H1 (cell line): ENCODE measurements around the gene CNOT3. TPM values are rescaled to one million over a fixed set of nuclear protein-coding genes. Genes with fewer than 3 reads are reported as not detected.

ENCODE experiments used
- CTBP2 ChIP-seq: IDR thresholded peaks from 2 replicates; pipeline ENCODE4 v1.7.0; 2011; ENCODE audit warnings: borderline replicate concordance, mild to moderate bottlenecking, moderate library complexity, mixed read lengths, low read length; ENCODE audit not compliant: insufficient read depth, insufficient read length
- YY1 ChIP-seq: IDR thresholded peaks from 2 replicates; pipeline ENCODE4 v1.6.1; 2011; ENCODE audit warnings: low read depth, mild to moderate bottlenecking, low read length
- polyA plus RNA-seq, 7 experiments: library from polyadenylated mRNA; depleted of rRNA in 3 of 7; stranded (reverse) in 5 of 7; unstranded in 2 of 7; fragments of >200 nt in 5 of 7; fragments of 200-250 nt in 2 of 7; gene quantifications; 1 replicate in 5 of 7; 2 replicates in 1 of 7; 4 replicates in 1 of 7; pipeline versions ENCODE4 v1.2.1 to v1.2.3, GENCODE V29; 2011 to 2013; ENCODE audit warnings: missing spikeins in 2 of 7, mixed read lengths in 2 of 7
- total RNA-seq: library from RNA; stranded (reverse); fragmentation: NEBNext Ultra II Directional; extraction: Animal tissue kit (Norgen Biotek cat#: 25700); gene quantifications from 2 replicates; pipeline ENCODE4 v1.2.1, GENCODE V29; 2021
- TF ChIP-seq, protein P1 (sequence below): fragments of 300-600 bp; sonication (generic); IDR thresholded peaks from 2 replicates; pipeline ENCODE4 v1.7.1; 2012; ENCODE audit warnings: low read length, moderate library complexity, mild to moderate bottlenecking, inconsistent platforms; ENCODE audit not compliant: insufficient replicate concordance

The CNOT3 gene
- total and polyA plus RNA-seq, 2 of the 8 experiments (the other 6 are each of a cell fraction or from before 2014, with no cell fraction given): 21.2 to 86.4 TPM

DNA sequence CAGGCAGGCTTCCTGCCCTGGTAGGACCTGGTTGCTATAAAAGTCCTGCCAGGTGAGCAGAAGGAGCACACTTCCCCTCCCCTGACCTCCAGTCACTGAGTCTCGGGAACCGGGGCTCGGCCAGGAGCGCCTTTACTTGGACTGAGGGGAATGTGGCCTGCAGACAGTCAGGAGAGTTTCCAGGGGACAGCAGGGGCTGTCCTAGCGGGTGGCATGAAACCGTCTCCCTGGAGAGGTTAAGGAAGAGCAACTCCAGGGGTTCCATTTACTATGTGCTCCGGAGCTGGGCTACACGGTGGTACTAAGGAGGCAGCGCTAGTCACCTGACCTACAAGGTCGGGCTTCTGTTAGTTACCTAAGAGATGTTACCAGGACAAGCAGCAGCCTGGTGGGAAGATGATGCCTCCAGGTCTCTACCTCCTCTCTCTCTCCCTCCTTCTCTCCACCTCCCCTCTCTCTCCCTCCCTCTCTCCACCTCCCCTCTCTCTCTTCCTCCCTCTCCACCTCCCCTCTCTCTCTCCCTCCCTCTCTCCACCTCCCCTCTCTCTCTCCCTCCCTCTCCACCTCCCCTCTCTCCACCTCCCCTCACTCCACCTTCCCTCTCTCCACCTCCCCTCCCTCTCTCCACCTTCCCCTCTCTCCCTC, 4.1 kb upstream of the CNOT3 start (continued):
- TF ChIP-seq, protein P1, sequence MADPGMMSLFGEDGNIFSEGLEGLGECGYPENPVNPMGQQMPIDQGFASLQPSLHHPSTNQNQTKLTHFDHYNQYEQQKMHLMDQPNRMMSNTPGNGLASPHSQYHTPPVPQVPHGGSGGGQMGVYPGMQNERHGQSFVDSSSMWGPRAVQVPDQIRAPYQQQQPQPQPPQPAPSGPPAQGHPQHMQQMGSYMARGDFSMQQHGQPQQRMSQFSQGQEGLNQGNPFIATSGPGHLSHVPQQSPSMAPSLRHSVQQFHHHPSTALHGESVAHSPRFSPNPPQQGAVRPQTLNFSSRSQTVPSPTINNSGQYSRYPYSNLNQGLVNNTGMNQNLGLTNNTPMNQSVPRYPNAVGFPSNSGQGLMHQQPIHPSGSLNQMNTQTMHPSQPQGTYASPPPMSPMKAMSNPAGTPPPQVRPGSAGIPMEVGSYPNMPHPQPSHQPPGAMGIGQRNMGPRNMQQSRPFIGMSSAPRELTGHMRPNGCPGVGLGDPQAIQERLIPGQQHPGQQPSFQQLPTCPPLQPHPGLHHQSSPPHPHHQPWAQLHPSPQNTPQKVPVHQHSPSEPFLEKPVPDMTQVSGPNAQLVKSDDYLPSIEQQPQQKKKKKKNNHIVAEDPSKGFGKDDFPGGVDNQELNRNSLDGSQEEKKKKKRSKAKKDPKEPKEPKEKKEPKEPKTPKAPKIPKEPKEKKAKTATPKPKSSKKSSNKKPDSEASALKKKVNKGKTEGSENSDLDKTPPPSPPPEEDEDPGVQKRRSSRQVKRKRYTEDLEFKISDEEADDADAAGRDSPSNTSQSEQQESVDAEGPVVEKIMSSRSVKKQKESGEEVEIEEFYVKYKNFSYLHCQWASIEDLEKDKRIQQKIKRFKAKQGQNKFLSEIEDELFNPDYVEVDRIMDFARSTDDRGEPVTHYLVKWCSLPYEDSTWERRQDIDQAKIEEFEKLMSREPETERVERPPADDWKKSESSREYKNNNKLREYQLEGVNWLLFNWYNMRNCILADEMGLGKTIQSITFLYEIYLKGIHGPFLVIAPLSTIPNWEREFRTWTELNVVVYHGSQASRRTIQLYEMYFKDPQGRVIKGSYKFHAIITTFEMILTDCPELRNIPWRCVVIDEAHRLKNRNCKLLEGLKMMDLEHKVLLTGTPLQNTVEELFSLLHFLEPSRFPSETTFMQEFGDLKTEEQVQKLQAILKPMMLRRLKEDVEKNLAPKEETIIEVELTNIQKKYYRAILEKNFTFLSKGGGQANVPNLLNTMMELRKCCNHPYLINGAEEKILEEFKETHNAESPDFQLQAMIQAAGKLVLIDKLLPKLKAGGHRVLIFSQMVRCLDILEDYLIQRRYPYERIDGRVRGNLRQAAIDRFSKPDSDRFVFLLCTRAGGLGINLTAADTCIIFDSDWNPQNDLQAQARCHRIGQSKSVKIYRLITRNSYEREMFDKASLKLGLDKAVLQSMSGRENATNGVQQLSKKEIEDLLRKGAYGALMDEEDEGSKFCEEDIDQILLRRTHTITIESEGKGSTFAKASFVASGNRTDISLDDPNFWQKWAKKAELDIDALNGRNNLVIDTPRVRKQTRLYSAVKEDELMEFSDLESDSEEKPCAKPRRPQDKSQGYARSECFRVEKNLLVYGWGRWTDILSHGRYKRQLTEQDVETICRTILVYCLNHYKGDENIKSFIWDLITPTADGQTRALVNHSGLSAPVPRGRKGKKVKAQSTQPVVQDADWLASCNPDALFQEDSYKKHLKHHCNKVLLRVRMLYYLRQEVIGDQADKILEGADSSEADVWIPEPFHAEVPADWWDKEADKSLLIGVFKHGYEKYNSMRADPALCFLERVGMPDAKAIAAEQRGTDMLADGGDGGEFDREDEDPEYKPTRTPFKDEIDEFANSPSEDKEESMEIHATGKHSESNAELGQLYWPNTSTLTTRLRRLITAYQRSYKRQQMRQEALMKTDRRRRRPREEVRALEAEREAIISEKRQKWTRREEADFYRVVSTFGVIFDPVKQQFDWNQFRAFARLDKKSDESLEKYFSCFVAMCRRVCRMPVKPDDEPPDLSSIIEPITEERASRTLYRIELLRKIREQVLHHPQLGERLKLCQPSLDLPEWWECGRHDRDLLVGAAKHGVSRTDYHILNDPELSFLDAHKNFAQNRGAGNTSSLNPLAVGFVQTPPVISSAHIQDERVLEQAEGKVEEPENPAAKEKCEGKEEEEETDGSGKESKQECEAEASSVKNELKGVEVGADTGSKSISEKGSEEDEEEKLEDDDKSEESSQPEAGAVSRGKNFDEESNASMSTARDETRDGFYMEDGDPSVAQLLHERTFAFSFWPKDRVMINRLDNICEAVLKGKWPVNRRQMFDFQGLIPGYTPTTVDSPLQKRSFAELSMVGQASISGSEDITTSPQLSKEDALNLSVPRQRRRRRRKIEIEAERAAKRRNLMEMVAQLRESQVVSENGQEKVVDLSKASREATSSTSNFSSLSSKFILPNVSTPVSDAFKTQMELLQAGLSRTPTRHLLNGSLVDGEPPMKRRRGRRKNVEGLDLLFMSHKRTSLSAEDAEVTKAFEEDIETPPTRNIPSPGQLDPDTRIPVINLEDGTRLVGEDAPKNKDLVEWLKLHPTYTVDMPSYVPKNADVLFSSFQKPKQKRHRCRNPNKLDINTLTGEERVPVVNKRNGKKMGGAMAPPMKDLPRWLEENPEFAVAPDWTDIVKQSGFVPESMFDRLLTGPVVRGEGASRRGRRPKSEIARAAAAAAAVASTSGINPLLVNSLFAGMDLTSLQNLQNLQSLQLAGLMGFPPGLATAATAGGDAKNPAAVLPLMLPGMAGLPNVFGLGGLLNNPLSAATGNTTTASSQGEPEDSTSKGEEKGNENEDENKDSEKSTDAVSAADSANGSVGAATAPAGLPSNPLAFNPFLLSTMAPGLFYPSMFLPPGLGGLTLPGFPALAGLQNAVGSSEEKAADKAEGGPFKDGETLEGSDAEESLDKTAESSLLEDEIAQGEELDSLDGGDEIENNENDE: no peak
- TF ChIP-seq CTBP2 (peak; percentile 97), YY1 (peak; percentile 61; the same call in 1 of the 2 replicates)
